ENCODE results near the gene CIDEC.

- TF ChIP-seq RAD21 (IDR thresholded peaks at IDR 0.05 in 1 of 2, conservative IDR thresholded peaks at IDR 0.05 in 1 of 2; ENCODE audit: low read depth in 2 of 2, low read length in 2 of 2) (no peak), FOSL1 (IDR thresholded peaks at IDR 0.05; ENCODE audit: insufficient read depth, low read depth, low read length) (no peak), CTCF (IDR thresholded peaks at IDR 0.05; ENCODE audit: control extremely low read depth in 1 of 3, insufficient read depth in 1 of 3, low read depth in 1 of 3, low read length in 3 of 3) (no peak), POLR2A (IDR thresholded peaks at IDR 0.05; ENCODE audit: control extremely low read depth in 1 of 2, low read depth in 2 of 2, low read length in 2 of 2) (no peak), KDM5A (IDR thresholded peaks at IDR 0.05; ENCODE audit: low read length) (no peak), YY1 (IDR thresholded peaks at IDR 0.05; ENCODE audit: low read depth, low read length) (no peak), ZNF274 (IDR thresholded peaks at IDR 0.05; ENCODE audit: borderline replicate concordance, extremely low read depth, low read length) (no peak)
These were observed 37.8 kb upstream of the CIDEC start for GRCh38 chr3:9917820-9918219.

Data from H1 (cell line).